K562 (cell line): ENCODE results near the gene B3GAT3. TPM values are rescaled to one million over a fixed set of nuclear protein-coding genes. Genes with fewer than 3 reads are reported as not detected.
A peak's percentile ranks its signal among the peaks of the same experiment; 100 is the strongest.

ENCODE experiments used
- ATAC-seq: fragments of 200-7000 bp; cut with Tn5 transposase; 3 replicates; pipeline ENCODE4 v1.9.1; 2020; ENCODE audit warnings: moderate library complexity
- BruUV-seq: library from RNA; stranded (reverse); fragments of 400-500 nt; replicated peaks from 2 replicates; lab custom pipeline; 2021; lab: Mats Ljungman, UMichigan
- CTCF ChIA-PET: fragments of 300-600 bp; formaldehyde crosslinking; extraction: SDS; loops from one replicate; lab custom pipeline; 2021; ENCODE audit warnings: low intra/inter-chr PET ratio; lab: Yijun Ruan, JAX
- POLR2A ChIA-PET: fragments of 300-600, 350-650 bp; sonication (Branson Sonifier 250); formaldehyde crosslinking; extraction: SDS; loops from one replicate; lab custom pipeline; 2021; ENCODE audit warnings: antibody characterized with exemption, inconsistent platforms; lab: Yijun Ruan, JAX
- DNase-seq, 4 experiments: peaks; one replicate each; pipeline versions ENCODE4 v3.0.0 to v3.0.0-alpha.2; 2011 to 2018; ENCODE audit warnings: low spot score in 3 of 4, mixed read lengths in 3 of 4; ENCODE audit errors: extremely low read depth in 1 of 4
- FAIRE-seq: peaks from 2 replicates; lab custom pipeline; 2011; peaks lifted over from hg19 to GRCh38; lab: Jason Lieb, UNC
- H2AFZ ChIP-seq: 2 replicates; pipeline ENCODE4 v1.6.0; 2011; ENCODE audit warnings: low read depth, low read length, control low read depth, inconsistent platforms
- H3K27ac ChIP-seq: fragments of 200-600 bp; 3 replicates; pipeline ENCODE4 v1.8.0; 2011; ENCODE audit warnings: low read depth, mild to moderate bottlenecking, control low read depth, inconsistent platforms, low read length, moderate library complexity, mixed read lengths; ENCODE audit errors: extremely low read depth
- H3K27me3 ChIP-seq, 2 experiments: fragments of 300-600 bp in 1 of 2; 2 replicates in 1 of 2; 3 replicates in 1 of 2; pipeline versions ENCODE4 v1.6.0 to v1.8.0; 2011; ENCODE audit warnings: inconsistent platforms in 2 of 2, low read length in 2 of 2, mild to moderate bottlenecking in 1 of 2, mixed read lengths in 1 of 2, moderate library complexity in 1 of 2; ENCODE audit not compliant: control insufficient read depth in 2 of 2, insufficient read depth in 2 of 2
- H3K36me3 ChIP-seq: fragments of 300-600 bp; 3 replicates; pipeline ENCODE4 v1.8.0; 2011; ENCODE audit warnings: mild to moderate bottlenecking, low read length, inconsistent platforms; ENCODE audit not compliant: control insufficient read depth, insufficient read depth
- H3K4me1 ChIP-seq, 2 experiments: fragments of 200-600 bp in 1 of 2; replicated peaks in 1 of 2; 2 replicates in 1 of 2; 3 replicates in 1 of 2; pipeline versions ENCODE4 v1.5.1 to v1.8.0; 2011; ENCODE audit warnings: inconsistent platforms in 2 of 2, low read length in 2 of 2, mild to moderate bottlenecking in 1 of 2, mixed read lengths in 1 of 2, moderate library complexity in 1 of 2; ENCODE audit not compliant: control insufficient read depth in 2 of 2, insufficient read depth in 2 of 2
- H3K4me2 ChIP-seq: 2 replicates; pipeline ENCODE4 v1.6.1; 2011; ENCODE audit warnings: low read length, control low read depth, inconsistent platforms, mixed read lengths; ENCODE audit not compliant: insufficient read depth
- H3K4me3 ChIP-seq: fragments of 200-600 bp; sonication (generic), shearing (Covaris generic); 2 replicates; pipeline ENCODE4 v1.5.1; 2016; ENCODE audit warnings: control low read depth, inconsistent platforms
- H3K79me2 ChIP-seq: fragments of 200-600 bp; 3 replicates; pipeline ENCODE4 v1.8.0; 2011; ENCODE audit warnings: low read length, inconsistent platforms; ENCODE audit not compliant: control insufficient read depth, insufficient read depth
- H3K9ac ChIP-seq, 2 experiments: 2 replicates each; pipeline versions ENCODE4 v1.6.0 to v1.6.1; 2011; ENCODE audit warnings: low read depth in 2 of 2, low read length in 2 of 2, control low read depth in 1 of 2, inconsistent platforms in 1 of 2, mild to moderate bottlenecking in 1 of 2, mixed read lengths in 1 of 2; ENCODE audit not compliant: insufficient read depth in 1 of 2
- H3K9me1 ChIP-seq: one replicate; pipeline ENCODE4 v1.6.0; 2011; ENCODE audit warnings: inconsistent platforms, mild to moderate bottlenecking, low read length, moderate library complexity; ENCODE audit not compliant: control insufficient read depth, insufficient read depth
- H3K9me3 ChIP-seq: replicated peaks from 2 replicates; pipeline ENCODE4 v1.5.1; 2011; ENCODE audit warnings: low read depth, low read length, inconsistent platforms; ENCODE audit not compliant: control insufficient read depth, insufficient read depth
- H4K20me1 ChIP-seq: replicated peaks from 2 replicates; pipeline ENCODE4 v1.6.1; 2011; ENCODE audit warnings: low read length, inconsistent platforms, mixed read lengths; ENCODE audit not compliant: control insufficient read depth, insufficient read depth
- ARHGAP35 ChIP-seq: fragments of 450-650 bp; IDR thresholded peaks from 2 replicates; pipeline ENCODE4 v1.6.1; 2018; ENCODE audit not compliant: partially characterized antibody
- ATF1 ChIP-seq, 2 experiments: fragments of 450-650 bp in 1 of 2; IDR thresholded peaks; 2 replicates each; pipeline ENCODE4 v1.6.1; 2016; ENCODE audit warnings: missing compliant biosample characterization in 1 of 2, missing genetic modification characterization in 1 of 2
- BCOR ChIP-seq: fragments of 450-650 bp; IDR thresholded peaks from 2 replicates; pipeline ENCODE4 v1.6.1; 2016
- CREB3L1 ChIP-seq: fragments of 450-650 bp; IDR thresholded peaks from 2 replicates; pipeline ENCODE4 v1.6.1; 2014; ENCODE audit warnings: low read depth, mild to moderate bottlenecking, moderate library complexity, borderline replicate concordance
- FUS ChIP-seq: fragments of 200-400 bp; formaldehyde crosslinking; optimal IDR thresholded peaks from 2 replicates; pipeline ENCODE3; 2017; ENCODE audit warnings: low read depth, low read length
- HBP1 ChIP-seq: fragments of 450-650 bp; formaldehyde crosslinking; IDR thresholded peaks from 2 replicates; pipeline ENCODE4 v1.4.0; 2022; ENCODE audit warnings: missing genetic modification characterization
- IRF2 ChIP-seq: sonication (generic); formaldehyde crosslinking; IDR thresholded peaks from 2 replicates; pipeline ENCODE4 v1.8.1; 2022; ENCODE audit warnings: mild to moderate bottlenecking, missing genetic modification reagents
- L3MBTL2 ChIP-seq: fragments of 450-650 bp; IDR thresholded peaks from 2 replicates; pipeline ENCODE4 v1.6.1; 2016; ENCODE audit warnings: mild to moderate bottlenecking, moderate library complexity
- MYC ChIP-seq, 2 experiments: fragments of 250-450 bp in 1 of 2; sonication (Bioruptor Pico) in 1 of 2; IDR thresholded peaks; 2 replicates each; pipeline versions ENCODE4 v1.5.1 to v1.6.1; 2012 to 2021; ENCODE audit warnings: low read depth in 2 of 2, borderline replicate concordance in 1 of 2, improper control_type of control experiment in 1 of 2, low read length in 1 of 2, mild to moderate bottlenecking in 1 of 2, moderate library complexity in 1 of 2
- PPARD ChIP-seq: fragments of 250-450 bp; sonication (Bioruptor Pico); IDR thresholded peaks from 2 replicates; pipeline ENCODE4 v1.8.0; 2022; ENCODE audit warnings: inconsistent platforms, mild to moderate bottlenecking, moderate library complexity
- RB1 ChIP-seq: fragments of 450-650 bp; IDR thresholded peaks from 2 replicates; pipeline ENCODE4 v1.6.1; 2017; ENCODE audit warnings: low read depth, mild to moderate bottlenecking
- TBL1XR1 ChIP-seq, 2 experiments: IDR thresholded peaks; 2 replicates each; pipeline ENCODE4 v1.6.1; 2012; ENCODE audit warnings: improper control_type of control experiment in 2 of 2, low read length in 2 of 2, mild to moderate bottlenecking in 1 of 2
- U2AF2 ChIP-seq: fragments of 200-400 bp; formaldehyde crosslinking; optimal IDR thresholded peaks from 2 replicates; pipeline ENCODE3; 2017; ENCODE audit warnings: low read depth, mild to moderate bottlenecking, low read length
- ZNF134 ChIP-seq: fragments of 250-450 bp; sonication (Bioruptor Pico); conservative IDR thresholded peaks from 2 replicates; pipeline ENCODE4 v1.4.0; 2020
- ZNF395 ChIP-seq: fragments of 200-800 bp; sonication (Bioruptor generic); IDR thresholded peaks from 2 replicates; pipeline ENCODE4 v1.6.1; 2017; ENCODE audit warnings: missing genetic modification characterization, missing compliant biosample characterization
- ZNF740 ChIP-seq, 3 experiments: fragments of 200-800 bp in 1 of 3; sonication (Bioruptor generic) in 1 of 3; sonication (generic) in 1 of 3; formaldehyde crosslinking in 1 of 3; IDR thresholded peaks; 2 replicates each; pipeline versions ENCODE4 v1.6.1 to v1.8.0; 2016 to 2022; ENCODE audit warnings: mild to moderate bottlenecking in 2 of 3, missing compliant biosample characterization in 2 of 3, missing genetic modification characterization in 2 of 3, missing genetic modification reagents in 1 of 3
- WGBS: fragments of 100-300 bp; shearing (Covaris generic); methylation state at CpG from one replicate; pipeline ENCODE4 v1.1.6; 2016; ENCODE audit warnings: low coverage, mixed read lengths; ENCODE audit not compliant: insufficient coverage; ENCODE audit errors: missing lambda C conversion rate; 5-methylcytosine and 5-hydroxymethylcytosine counted together
- in situ Hi-C: fragments of 300-500 bp; cut with MboI; formaldehyde crosslinking; loops from 4 replicates; pipeline ENCODE4 v1.15.0; 2018; ENCODE audit warnings: inconsistent platforms, mixed read lengths
- intact Hi-C: fragments of 100-400 bp; cut with micrococcal nuclease; formaldehyde crosslinking; loops from 2 replicates; pipeline ENCODE4 v1.14.2; 2022
- polyA plus RNA-seq, 8 experiments: library from polyadenylated mRNA; depleted of rRNA in 4 of 8; stranded (reverse) in 5 of 8; unstranded in 3 of 8; fragments of >200 nt; fragmentation: Nextera tagmentation in 2 of 8; fragmentation: Illumina TruSeq in 1 of 8; extraction: Ambion mirVana in 2 of 8; extraction: Trizol in 1 of 8; gene quantifications; 2 replicates each; pipeline versions ENCODE4 v1.2.1 to v1.2.3, GENCODE V29; 2011 to 2014; ENCODE audit warnings: inconsistent platforms in 1 of 8, missing spikeins in 1 of 8
- total RNA-seq, 7 experiments: library from RNA; depleted of rRNA in 6 of 7; stranded (reverse); fragments of >200 nt in 6 of 7; fragmentation: Illumina TruSeq in 2 of 7; extraction: Trizol in 2 of 7; gene quantifications; 2 replicates each; pipeline versions ENCODE4 v1.2.1 to v1.2.3, GENCODE V29; 2011 to 2021; ENCODE audit warnings: low replicate concordance in 1 of 7

Gene B3GAT3
- total and polyA plus RNA-seq, 9 of the 15 experiments (the other 6 are each of a cell fraction or from before 2014, with no cell fraction given): 0.30 to 64.0 (median 21.4) TPM

- ChIA-PET CTCF (no interaction called here), POLR2A (interaction anchor here (0.6 to 8.8 kb wide), 63 partner anchors 9 to 1072 kb away, joined by 3 to 161 read pairs (median 5); partner anchors contain the start of genes B3GAT3, EEF1G, EML3 and GANAB)
- H3K79me2 ChIP-seq: peaks cover 75% of the 10 kb centered on the region
- H3K9me3 ChIP-seq: no peaks in the 10 kb centered on the region
- H3K27ac ChIP-seq: peak within 1 kb of the TSS; percentile 80
- in situ Hi-C loops: no loop called here
- no peaks in the 10 kb centered on the region for H3K9me1 ChIP-seq
- DNase-seq (peak; percentile 91 to 97 (median 94)), FAIRE-seq (peak; percentile 77), ATAC-seq (peak; percentile 87)
- under 1% methylated on average over 33 of the region's 47 CpGs for WGBS
- peaks cover 19 to 41% of the 10 kb centered on the region in 2 experiments; a peak in 4 of 5 replicates for H3K4me1 ChIP-seq
- H4K20me1 ChIP-seq: peaks cover 7% of the 10 kb centered on the region; the same call in 1 of the 2 replicates
- peak within 1 kb of the TSS; percentile 97 for H3K4me2 ChIP-seq
- intact Hi-C loops: loop anchor here (2.0 to 5.0 kb wide), 2 partner anchors 18 to 177 kb away; partner anchors contain the start of gene GANAB
- H3K36me3 ChIP-seq: peaks cover 52% of the 10 kb centered on the region
- peak within 1 kb of the TSS; percentile 77 for H2AFZ ChIP-seq
- H3K9ac ChIP-seq: peak within 1 kb of the TSS; percentile 85 to 100
- BruUV-seq: TSS peak; percentile 93
- no peaks in the 10 kb centered on the region for H3K27me3 ChIP-seq
- H3K4me3 ChIP-seq: peak within 1 kb of the TSS; percentile 73
- TF ChIP-seq ZNF395 (peak; percentile 11; the same call in 1 of the 2 replicates), BCOR (peak; percentile 14; the same call in 1 of the 2 replicates), ZNF134 (CRISPR knock-in tag) (no peak), MYC (IDR thresholded peaks at IDR 0.05; ENCODE audit: low read depth, low read length) (peak; percentile 89), MYC (CRISPR knock-in tag; IDR thresholded peaks at IDR 0.05; ENCODE audit: borderline replicate concordance, low read depth) (peak; percentile 82), TBL1XR1 (IDR thresholded peaks at IDR 0.05; ENCODE audit: low read length in 2 of 2) (peak; percentile 14 to 17; a peak in 1 of 4 replicates), HBP1 (CRISPR knock-in tag) (peak; percentile 96), ATF1 (CRISPR knock-in tag; IDR thresholded peaks at IDR 0.05) (no peak), ATF1 (tag; IDR thresholded peaks at IDR 0.05) (peak; percentile 56), FUS (no peak), IRF2 (CRISPR knock-in tag) (no peak), L3MBTL2 (no peak), ARHGAP35 (no peak), PPARD (CRISPR knock-in tag) (no peak), CREB3L1 (no peak), U2AF2 (no peak), RB1 (peak; percentile 78; the same call in 1 of the 2 replicates), ZNF740 (CRISPR knock-in tag; IDR thresholded peaks at IDR 0.05) (peak; percentile 89), ZNF740 (tag; IDR thresholded peaks at IDR 0.05) (peak in 1 of 2 experiments; percentile 94; a peak in 2 of 4 replicates)
Measured at GRCh38 chr11:62665075-62665598, 43.4 kb upstream of the B3GAT3 start, which contains the start of the genes C11orf98 and CSKMT. C11orf98 (minus strand) TSS chr11:62665210; CDS start chr11:62665169, 41 bp downstream. CSKMT (plus strand) TSS chr11:62665312; CDS start chr11:62665880, 568 bp downstream.
